Fibroblast of peridontal ligament (primary cell): ENCODE measurements around the gene ZNF217.
"Not testable (repeated sequence)": the region's sequence is repeated elsewhere in the genome, so short reads cannot be mapped to it uniquely, and the experiment has no call there.

Source experiments
- DNase-seq: peaks from one replicate; pipeline ENCODE4 v3.0.0-alpha.2; 2010; ENCODE audit errors: extremely low read depth

The ZNF217 gene

DNA sequence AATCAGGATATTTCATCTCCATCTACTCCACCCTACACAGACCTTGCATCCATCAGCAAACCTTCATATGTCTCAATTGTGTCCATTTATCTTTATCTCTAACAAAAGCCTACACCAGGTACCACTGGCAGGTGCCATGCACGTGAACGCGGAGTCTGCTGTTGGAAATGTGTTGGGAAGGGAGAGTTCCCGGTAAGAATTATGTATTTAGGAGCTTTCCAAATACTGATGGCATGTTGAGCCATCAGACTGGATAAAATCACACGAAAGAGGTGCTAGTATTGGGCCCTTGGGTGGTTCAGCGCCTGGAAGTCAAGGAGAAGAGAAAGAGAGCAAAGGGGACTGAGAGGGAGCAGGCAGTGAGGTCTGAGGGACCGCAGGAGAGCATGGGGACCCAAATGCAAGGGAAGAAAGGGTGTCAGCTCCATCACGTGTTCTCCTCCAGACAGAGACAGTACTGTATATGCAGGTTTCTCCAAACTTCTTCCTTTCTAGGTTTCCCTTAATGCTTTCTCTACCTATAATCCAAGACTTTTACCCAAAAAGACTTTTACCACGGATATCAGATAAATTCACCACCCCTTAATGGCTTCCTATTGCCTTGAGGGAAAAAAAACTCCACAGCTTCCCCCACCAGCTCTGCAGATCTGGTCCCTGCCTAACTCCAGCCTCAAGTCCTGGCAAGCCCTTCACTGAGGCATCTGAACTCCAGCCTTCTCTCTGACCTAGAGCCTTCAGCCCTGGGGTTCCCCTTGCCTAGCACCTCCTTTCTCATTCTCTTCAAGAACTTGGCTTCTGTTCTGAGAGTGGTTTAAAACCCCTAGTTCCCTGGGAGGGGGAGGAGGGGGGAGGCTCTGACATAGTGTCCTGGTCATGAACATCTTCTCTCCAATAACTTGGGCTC is 4.8 kb upstream of the ZNF217 start:
- no peak for DNase-seq

DNA sequence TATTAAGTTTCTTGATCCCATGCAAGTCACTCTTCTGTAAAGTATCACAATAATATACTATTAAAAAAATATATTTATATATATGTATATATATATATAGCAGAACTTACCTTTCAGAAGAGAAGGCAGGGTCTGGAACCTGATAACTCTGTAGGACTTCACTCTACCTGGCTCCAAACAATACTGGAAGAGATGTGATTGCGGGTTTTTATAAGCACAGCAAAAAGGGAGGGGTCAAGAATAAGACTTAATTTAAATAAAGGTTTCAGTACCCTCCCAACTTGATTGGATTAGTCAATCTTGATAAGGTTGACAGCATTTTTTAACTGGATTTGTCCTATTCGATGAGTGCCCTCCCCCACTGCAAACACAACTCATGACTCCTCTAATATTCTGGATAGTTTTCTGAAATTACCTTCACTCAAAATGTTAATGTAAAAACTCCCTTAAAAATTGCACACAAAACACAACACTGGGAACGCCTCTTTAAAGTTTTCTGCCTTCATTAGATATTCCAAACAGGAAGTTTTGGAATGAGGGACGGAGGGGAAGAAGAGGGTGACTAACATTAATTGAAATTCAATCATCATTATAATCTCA is 4.0 kb upstream of the ZNF217 start:
- DNase-seq: no peak

DNA sequence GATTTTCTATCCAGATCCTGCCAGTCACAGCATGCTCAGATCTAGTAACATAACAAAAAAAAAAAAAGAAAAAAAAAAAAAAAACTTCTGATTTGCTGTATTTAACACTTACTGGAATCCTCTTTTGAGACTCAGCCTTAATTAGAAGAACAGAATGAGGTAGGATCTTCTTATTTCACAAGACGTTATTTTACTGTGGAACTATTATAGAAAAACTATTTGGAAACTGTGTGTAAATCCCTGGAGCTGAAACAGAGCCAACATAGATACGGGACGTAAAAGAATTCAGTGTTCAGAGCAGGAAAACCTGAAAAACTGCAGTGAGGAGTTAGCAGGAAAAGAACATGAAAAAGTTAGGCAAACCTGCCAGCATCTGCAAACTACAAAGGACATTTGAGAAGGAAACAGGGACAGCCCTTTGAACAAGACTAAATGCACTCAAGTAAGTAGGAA is 3.4 kb upstream of the ZNF217 start:
- no peak for DNase-seq

GRCh38 chr20:53596189-53597001 is 2.8 kb upstream of the ZNF217 start:
- peak; percentile 48 for DNase-seq

DNA sequence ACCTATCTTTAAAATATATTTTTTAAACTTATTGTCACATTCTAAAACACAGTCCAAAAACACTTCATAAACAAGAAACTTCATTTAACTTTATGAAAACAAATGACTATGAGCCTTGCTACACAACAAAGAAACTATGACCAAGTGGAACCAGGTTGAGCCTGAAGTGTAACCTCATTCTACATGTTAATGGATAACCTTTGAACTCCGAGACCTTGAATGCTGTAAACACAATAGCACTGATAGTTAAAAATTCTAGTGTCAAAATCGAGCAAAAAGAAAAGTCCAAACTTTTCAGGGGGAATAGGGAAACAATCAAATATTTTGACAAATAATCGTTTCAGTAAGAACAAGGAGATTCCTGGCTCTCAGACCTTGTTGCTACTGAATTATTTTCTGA is 2.1 kb upstream of the ZNF217 start:
- not testable (repeated sequence) for DNase-seq

DNA sequence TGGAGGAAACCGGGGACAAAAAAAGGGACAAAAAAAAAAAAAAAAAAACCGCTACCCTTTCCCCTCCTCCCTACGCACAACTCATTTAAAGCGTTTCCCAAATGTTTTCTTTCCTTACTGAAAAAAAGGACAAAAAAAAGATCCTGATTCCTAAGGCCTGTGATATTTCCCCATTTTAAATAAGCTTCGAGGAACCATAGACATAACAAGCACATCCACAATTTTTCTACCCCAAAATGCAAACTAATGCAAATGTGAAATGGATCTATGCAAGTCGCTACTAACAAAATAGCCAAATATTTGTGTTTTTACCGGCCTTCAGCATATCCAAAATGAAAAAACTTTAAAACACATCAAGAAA is 1.4 kb upstream of the ZNF217 start:
- DNase-seq: peak; percentile 39

DNA sequence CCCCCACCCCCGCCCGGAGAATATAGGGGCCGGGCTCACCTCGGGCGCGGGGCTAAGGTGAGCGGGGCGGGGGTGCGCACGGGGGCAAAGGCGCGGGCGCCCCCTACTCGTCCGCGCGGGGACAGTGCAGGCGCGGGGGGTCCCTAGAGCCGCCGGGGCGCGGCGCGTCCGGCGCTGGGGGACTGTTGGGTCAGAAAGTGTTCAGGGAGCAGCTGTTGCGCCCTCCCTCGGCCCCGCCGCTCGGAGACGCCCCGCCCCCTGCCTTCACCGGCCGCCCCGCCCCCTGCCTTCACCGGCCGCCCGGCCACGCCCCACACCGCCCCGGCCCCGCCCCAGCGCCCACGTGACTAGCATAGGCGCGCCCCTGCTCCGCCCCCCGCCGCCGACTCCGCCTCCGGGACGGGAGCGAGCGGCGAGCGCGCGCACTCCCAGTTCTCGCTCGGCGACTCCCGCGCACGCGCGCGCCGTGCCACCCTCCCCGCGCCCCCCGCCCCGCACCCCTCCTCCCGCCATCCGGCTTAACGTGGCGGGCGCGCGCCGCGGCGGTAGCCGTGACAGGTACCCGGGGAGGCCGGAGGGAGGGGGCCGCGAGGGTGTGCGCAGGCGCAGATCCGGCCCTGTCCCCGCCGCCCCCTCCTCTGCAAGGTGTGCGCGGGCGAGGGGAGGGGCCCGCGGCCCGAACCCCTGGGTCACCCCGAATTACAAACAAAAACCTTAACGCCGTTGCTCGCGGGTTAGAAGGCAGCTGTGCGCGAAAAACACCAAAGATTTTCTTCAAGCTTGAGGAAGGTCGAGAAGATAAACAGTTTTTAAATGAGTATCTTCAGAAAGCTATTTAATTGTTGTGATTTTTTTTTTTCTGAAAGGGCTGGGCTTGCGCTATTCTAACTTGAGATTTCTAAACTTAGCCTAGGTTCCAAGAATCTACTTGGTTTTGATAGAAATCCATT is 704 bp upstream of the ZNF217 start:
- DNase-seq: peak; percentile 83

DNA sequence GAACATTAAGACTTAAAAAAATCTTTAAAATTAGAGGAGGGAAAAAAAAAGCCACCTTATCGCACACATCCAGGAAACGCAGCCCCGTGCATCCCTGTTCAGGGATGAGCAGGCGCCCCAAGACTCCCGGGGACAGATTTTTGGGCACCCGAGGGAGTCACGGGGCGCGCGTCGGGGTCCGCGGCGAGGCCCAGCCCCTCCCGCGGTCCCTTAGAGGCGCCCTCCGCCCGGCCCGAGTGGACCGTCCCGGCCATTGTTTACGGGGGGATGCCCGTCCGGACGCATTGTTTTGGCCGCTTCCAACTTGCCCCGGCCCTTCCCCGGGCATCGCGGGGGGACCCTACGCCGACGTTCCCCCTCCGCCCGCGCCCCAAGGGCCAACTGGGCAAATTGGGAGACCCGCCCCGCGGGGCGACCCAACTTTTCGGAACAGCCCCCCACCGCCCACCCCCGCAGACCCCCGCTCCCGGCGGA is 610 bp downstream of the ZNF217 start:
- no peak for DNase-seq

- DNase-seq: peak; percentile 62
Measured at GRCh38 chr20:53592454-53592991, 1.1 kb downstream of the ZNF217 start.

DNA sequence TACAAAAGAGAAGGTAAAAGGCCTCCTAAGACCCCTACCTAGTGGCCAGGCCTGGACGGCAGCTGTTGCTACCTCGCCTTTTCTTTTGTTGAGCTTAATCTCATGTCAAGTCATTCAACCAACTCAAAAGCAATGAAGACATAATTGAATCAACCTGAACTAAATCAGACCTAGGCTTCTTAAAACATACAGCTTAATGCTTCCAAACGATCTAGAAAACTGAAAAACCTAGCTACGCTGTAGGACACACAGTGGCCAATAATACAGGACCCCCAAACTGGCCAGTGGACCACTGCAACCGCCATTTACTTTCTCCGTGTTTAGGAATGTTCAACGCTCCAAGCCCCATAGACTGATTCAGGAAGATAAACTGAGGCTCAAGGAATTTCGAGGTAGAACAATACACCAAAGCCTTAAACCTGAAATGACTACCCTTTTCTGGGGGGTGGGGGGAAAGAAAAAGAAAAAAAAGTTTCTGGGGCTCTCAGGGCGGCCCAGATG is 1.6 kb downstream of the ZNF217 start:
- not testable (repeated sequence) for DNase-seq

GRCh38 chr20:53591206-53591741 is 2.4 kb downstream of the ZNF217 start:
- peak; percentile 30 for DNase-seq

DNA sequence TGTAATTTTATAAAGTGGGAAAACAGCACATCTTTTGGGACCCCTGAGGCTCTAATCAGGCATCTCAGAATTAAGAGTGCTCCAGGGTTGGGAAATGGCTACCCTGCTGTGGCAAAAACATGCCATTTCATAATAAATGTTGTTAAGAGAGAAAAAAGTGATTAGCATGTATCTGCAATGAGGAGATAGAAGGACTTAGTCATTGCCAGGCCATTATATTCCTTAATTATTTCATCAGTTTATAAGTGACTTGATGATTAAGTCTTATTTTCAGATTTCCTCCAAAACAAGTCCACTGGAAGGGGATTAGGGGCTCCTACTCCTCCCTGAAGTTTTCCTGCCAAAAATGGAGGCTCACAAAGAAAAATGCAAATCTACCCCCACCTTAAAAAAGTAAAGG is 3.0 kb downstream of the ZNF217 start:
- DNase-seq: not testable (repeated sequence)

GRCh38 chr20:53590122-53590521 is 3.5 kb downstream of the ZNF217 start:
- DNase-seq: not testable (repeated sequence)

- not testable (repeated sequence) for DNase-seq
Measured at GRCh38 chr20:53589321-53590065, 4.1 kb downstream of the ZNF217 start.

DNA sequence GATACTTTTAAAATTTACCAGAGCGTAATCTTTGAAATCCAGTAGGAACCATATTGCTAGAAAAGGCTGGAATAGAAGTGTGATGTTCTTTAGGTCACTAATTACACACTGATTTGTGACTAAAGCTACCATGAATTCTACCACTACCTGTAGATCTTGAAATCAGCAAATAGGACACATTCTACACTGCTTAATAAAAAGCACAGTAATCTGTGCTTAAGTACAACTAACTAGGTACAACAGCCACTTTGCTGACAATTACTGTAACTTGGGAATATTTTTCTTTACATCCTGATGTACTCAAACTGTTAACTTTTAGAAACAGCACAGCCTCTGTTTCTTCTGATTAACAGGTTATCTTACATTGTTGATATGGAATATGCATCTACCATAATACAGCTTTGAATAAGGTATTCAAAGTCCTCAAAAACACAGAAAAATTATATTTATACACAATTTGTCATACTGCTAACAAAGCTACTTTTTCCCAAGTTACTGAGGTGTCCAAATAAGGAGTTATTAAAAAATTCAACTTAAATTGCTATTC is 6.4 kb downstream of the ZNF217 start:
- not testable (repeated sequence) for DNase-seq

DNA sequence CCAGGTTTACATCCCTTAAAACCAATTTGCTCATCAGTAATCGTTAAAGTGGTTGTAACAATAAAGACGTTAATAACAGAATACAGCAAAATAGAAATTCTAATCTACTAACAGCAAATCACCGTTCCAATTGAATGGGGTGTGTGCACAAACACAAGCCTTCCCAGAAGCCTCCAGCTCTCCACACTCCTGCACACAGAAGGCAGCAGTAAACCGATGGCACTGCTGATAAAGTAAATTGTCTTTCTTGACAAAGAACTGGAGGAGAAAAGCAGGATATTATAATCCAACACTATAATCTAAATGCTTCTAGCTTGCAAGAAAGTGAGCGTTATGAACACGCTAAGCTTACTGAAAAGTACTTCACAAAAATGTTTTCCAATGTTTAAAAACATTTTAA is 7.0 kb downstream of the ZNF217 start:
- no peak for DNase-seq

DNA sequence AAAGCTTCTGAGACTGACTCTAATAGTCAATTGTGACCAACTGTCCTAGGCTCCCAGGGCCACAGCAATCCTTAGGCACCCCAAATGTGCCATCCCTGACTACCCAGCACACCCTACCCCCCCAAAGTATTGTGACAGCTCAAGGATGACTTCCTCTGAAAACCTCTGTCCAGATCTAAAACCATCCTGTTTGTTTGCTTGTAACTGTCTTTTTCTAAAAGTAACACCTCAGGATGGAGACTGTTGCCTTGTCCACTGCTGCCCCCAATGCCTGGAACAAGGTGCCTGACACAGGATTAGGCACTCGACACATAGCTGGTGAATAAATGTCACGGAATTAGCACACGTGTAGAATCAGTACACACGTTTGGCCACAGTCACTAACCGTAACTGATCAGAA is 7.7 kb downstream of the ZNF217 start:
- not testable (repeated sequence) for DNase-seq

GRCh38 chr20:53585004-53585569 is 8.6 kb downstream of the ZNF217 start:
- DNase-seq: not testable (repeated sequence)

DNA sequence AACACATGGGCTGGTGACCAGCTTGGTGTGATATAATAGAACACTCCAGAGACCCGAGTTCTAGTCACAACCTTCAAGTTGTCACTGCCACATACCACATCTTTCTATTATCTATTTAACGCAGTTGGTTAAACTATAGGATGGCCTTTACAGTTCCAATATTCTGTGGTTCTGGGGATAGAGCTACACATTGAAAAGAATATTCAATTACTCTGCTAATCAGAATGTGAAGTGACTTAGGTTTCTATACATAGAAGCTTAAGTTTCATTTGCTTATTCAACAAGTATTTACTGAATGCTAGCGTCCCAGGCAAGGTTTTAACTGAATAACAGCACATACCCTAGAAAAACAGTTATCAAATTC is 9.1 kb downstream of the ZNF217 start:
- DNase-seq: not testable (repeated sequence)
